ENCODE data around the gene CRABP1.

GRCh38 chr15:78358102-78358870 is 18.1 kb downstream of the CRABP1 start:
- TF ChIP-seq CTCF (IDR thresholded peaks at IDR 0.05) = no peak
- no peak for TF ChIP-seq POLR2A (IDR thresholded peaks at IDR 0.05)

All from right lobe of liver (tissue), 4 donors.